Measurements from ENCODE around the gene DMBX1. TPM values are rescaled to one million over a fixed set of nuclear protein-coding genes. Genes with fewer than 3 reads are reported as not detected.

DMBX1 gene
- total RNA-seq, 1 experiment from 2014 or later = not detected

DNA sequence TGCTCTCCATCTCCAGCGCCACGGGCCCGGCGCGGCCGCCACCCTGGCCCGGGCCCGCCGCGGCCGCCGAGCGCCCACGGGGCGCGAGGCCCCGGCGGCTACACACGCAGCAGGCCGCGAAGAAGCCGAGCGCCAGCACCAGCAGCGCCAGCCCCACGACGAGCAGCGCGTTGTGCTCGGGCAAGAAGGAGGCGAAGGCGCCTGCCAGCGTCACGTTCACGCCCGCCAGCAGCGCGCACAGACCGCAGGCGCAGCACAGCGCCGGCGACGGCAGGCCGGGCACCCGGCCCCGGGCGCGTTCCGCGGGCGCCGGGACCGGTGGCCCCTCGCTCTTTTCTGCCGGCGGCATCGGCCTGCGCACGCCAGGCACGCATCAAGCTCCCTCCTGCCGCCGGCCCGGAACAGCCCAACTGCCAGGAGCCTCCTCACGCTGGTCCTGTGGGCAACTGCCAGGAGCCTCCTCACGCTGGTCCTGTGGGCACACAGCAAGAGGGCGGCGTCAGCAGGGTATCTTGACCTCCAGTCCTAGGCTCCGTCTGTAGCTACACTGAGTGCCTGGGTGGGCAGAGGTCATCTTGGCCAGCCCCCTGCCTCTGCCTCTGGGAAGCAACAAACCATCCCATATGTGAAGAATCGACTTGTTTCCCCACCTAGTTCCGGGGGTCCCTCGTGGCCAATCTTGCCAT, 43.7 kb downstream of the DMBX1 start:
- TF ChIP-seq, protein P1, sequence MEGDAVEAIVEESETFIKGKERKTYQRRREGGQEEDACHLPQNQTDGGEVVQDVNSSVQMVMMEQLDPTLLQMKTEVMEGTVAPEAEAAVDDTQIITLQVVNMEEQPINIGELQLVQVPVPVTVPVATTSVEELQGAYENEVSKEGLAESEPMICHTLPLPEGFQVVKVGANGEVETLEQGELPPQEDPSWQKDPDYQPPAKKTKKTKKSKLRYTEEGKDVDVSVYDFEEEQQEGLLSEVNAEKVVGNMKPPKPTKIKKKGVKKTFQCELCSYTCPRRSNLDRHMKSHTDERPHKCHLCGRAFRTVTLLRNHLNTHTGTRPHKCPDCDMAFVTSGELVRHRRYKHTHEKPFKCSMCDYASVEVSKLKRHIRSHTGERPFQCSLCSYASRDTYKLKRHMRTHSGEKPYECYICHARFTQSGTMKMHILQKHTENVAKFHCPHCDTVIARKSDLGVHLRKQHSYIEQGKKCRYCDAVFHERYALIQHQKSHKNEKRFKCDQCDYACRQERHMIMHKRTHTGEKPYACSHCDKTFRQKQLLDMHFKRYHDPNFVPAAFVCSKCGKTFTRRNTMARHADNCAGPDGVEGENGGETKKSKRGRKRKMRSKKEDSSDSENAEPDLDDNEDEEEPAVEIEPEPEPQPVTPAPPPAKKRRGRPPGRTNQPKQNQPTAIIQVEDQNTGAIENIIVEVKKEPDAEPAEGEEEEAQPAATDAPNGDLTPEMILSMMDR (IDR thresholded peaks at IDR 0.05; ENCODE audit: unreplicated experiment) = no peak
- no TSS peak for BruUV-seq (replicated peaks)
- Mint-ChIP-seq H3K4me1 (ENCODE audit: insufficient read depth, unreplicated experiment) (peaks cover 6% of the 10 kb centered on the region), H3K27ac (ENCODE audit: low read depth, unreplicated experiment) (no peak overlapping the region), H3K9me3 (ENCODE audit: unreplicated experiment) (no peaks in the 10 kb centered on the region), H3K4me3 (ENCODE audit: unreplicated experiment) (no peak overlapping the region), H3K36me3 (ENCODE audit: insufficient read depth, unreplicated experiment) (no peaks in the 10 kb centered on the region), H3K27me3 (ENCODE audit: insufficient read depth, unreplicated experiment) (peaks cover 28% of the 10 kb centered on the region)
- intact Hi-C loops (cut with micrococcal nuclease) = no loop called here
- DNase-seq (ENCODE audit: unreplicated experiment) = no peak
- CTCF ChIA-PET = interaction anchor here (0.7 to 3.0 kb wide), 6 partner anchors 14 to 123 kb away, joined by 4 to 21 read pairs (median 6); no protein-coding TSS in a partner anchor
- POLR2A ChIA-PET = no interaction called here

DNA sequence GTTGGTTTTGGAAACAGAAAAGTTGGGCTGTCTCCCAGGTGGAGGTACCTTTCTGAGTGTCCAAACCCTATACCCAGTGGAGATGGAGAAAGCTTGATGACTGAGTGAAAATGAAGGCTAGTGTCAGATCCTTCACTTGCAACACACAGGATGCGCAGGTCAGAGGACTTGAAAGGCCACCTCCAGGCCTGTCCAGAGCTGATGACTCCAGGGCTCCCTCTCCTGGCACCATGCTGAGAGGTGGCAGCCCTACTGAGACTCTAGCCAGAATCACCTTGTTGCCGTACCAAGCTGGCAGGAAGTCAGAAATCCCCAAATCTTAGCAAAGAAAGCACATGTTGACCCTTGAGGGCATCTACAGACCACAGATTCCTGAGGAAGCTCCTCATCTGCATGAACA, 45.4 kb downstream of the DMBX1 start:
- intact Hi-C loops (cut with micrococcal nuclease) = no loop called here
- H3K36me3 Mint-ChIP-seq (ENCODE audit: insufficient read depth, unreplicated experiment) = no peaks in the 10 kb centered on the region
- DNase-seq (ENCODE audit: unreplicated experiment) = peak; percentile 70

DNA sequence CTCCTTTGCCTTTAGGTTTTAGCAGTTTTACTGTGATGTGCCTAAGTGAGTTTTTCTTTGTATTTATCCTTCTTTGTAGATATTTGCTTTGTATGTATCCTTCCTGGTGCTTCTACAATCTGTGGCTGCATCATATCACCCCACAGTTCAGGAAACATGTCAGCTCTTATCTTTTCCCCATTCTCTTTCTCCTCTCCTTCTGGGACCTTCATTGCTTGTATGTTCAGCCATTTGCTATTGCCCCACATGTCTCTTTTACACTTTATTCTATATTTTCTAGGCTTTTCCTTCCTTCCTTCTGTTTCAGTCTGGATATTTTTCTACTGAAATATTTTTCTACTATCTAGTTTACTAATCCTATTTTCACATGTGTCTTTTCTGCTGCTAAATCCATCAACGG, 46.9 kb downstream of the DMBX1 start:
- TF ChIP-seq, protein P1 (IDR thresholded peaks at IDR 0.05; ENCODE audit: unreplicated experiment) = no peak
- H3K4me3 Mint-ChIP-seq (ENCODE audit: unreplicated experiment) = no peak overlapping the region
- ChIA-PET CTCF (interaction anchor here (1.7 to 7.7 kb wide), 2 partner anchors 8 to 11 kb away, joined by 6 to 68 read pairs; no protein-coding TSS in a partner anchor), POLR2A (no interaction called here)
- H3K27ac Mint-ChIP-seq (ENCODE audit: low read depth, unreplicated experiment) = no peak overlapping the region
- H3K4me1 Mint-ChIP-seq (ENCODE audit: insufficient read depth, unreplicated experiment) = peaks cover 8% of the 10 kb centered on the region
- H3K9me3 Mint-ChIP-seq (ENCODE audit: unreplicated experiment) = no peaks in the 10 kb centered on the region
- peaks cover 19% of the 10 kb centered on the region for H3K27me3 Mint-ChIP-seq (ENCODE audit: insufficient read depth, unreplicated experiment)
- no TSS peak for BruUV-seq (replicated peaks)
- intact Hi-C loops (cut with micrococcal nuclease) = no loop called here
- no peaks in the 10 kb centered on the region for H3K36me3 Mint-ChIP-seq (ENCODE audit: insufficient read depth, unreplicated experiment)
- no peak for DNase-seq (ENCODE audit: unreplicated experiment)

More for the DNA sequence above, 45.4 kb downstream of the DMBX1 start:
- POLR2A ChIA-PET = no interaction called here
- no peak overlapping the region for H3K4me3 Mint-ChIP-seq (ENCODE audit: unreplicated experiment)
- BruUV-seq (replicated peaks) = no TSS peak
- TF ChIP-seq, protein P1 (IDR thresholded peaks at IDR 0.05; ENCODE audit: unreplicated experiment) = peak; percentile 53
- CTCF ChIA-PET = interaction anchor here (0.7 to 3.0 kb wide), 14 partner anchors 10 to 190 kb away, joined by 3 to 21 read pairs (median 4); no protein-coding TSS in a partner anchor
- no peak overlapping the region for H3K27ac Mint-ChIP-seq (ENCODE audit: low read depth, unreplicated experiment)
- H3K27me3 Mint-ChIP-seq (ENCODE audit: insufficient read depth, unreplicated experiment) = peaks cover 16% of the 10 kb centered on the region
- no peaks in the 10 kb centered on the region for H3K9me3 Mint-ChIP-seq (ENCODE audit: unreplicated experiment)
- H3K4me1 Mint-ChIP-seq (ENCODE audit: insufficient read depth, unreplicated experiment) = peaks cover 4% of the 10 kb centered on the region

DNA sequence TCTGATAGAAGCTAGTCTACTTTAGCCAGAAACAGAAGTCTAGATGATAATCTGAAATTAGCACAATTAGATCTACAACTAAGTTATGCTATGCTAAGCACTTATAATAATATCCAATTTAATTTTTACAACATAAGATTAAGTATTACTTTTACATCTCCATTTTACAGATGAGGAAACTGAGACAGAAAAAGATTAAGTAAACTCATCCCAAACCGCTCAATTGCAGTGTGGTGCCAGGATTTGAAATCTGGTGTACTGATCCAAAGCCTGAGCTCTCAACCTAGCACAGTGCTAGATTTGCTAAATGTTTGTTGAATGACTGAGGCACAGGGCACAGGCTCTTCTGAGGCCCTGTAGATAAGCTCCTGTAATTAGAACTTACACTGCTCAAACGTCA, 48.0 kb downstream of the DMBX1 start:
- H3K27ac Mint-ChIP-seq (ENCODE audit: low read depth, unreplicated experiment) = no peak overlapping the region
- peaks cover 30% of the 10 kb centered on the region for H3K27me3 Mint-ChIP-seq (ENCODE audit: insufficient read depth, unreplicated experiment)
- ChIA-PET CTCF (interaction anchor here (0.9 to 7.7 kb wide), 6 partner anchors 9 to 91 kb away, joined by 3 to 68 read pairs (median 11); no protein-coding TSS in a partner anchor), POLR2A (no interaction called here)
- TF ChIP-seq, protein P1 (IDR thresholded peaks at IDR 0.05; ENCODE audit: unreplicated experiment) = no peak
- BruUV-seq (replicated peaks) = no TSS peak
- intact Hi-C loops (cut with micrococcal nuclease) = no loop called here
- DNase-seq (ENCODE audit: unreplicated experiment) = no peak
- H3K9me3 Mint-ChIP-seq (ENCODE audit: unreplicated experiment) = no peaks in the 10 kb centered on the region
- no peaks in the 10 kb centered on the region for H3K36me3 Mint-ChIP-seq (ENCODE audit: insufficient read depth, unreplicated experiment)
- peaks cover 17% of the 10 kb centered on the region for H3K4me1 Mint-ChIP-seq (ENCODE audit: insufficient read depth, unreplicated experiment)
- no peak overlapping the region for H3K4me3 Mint-ChIP-seq (ENCODE audit: unreplicated experiment)

Measured in MCF 10A (cell line).